Effector memory CD4-positive, alpha-beta T cell (primary cell): ENCODE measurements around the gene PIM3.

Source experiments
- DNase-seq, 3 donors: peaks; one replicate each; pipeline ENCODE4 v3.0.0-alpha.2; 2020
- H3K27ac ChIP-seq: 2 replicates; pipeline ENCODE4 v1.7.0; 2013; ENCODE audit warnings: mild to moderate bottlenecking, low read length, moderate library complexity; ENCODE audit not compliant: insufficient read depth, poor library complexity, severe bottlenecking
- H3K27me3 ChIP-seq: replicated peaks from 2 replicates; pipeline ENCODE4 v1.7.0; 2013; ENCODE audit warnings: mild to moderate bottlenecking, low read length; ENCODE audit not compliant: insufficient read depth, control insufficient read depth, poor library complexity, severe bottlenecking
- H3K36me3 ChIP-seq: 2 replicates; pipeline ENCODE4 v1.7.0; 2013; ENCODE audit warnings: mild to moderate bottlenecking, low read length, moderate library complexity; ENCODE audit not compliant: control insufficient read depth, insufficient read depth
- H3K4me1 ChIP-seq: 2 replicates; pipeline ENCODE4 v1.7.0; 2013; ENCODE audit warnings: low read length, mild to moderate bottlenecking; ENCODE audit not compliant: control insufficient read depth, insufficient read depth, poor library complexity, severe bottlenecking
- H3K4me3 ChIP-seq: 2 replicates; pipeline ENCODE4 v1.7.0; 2013; ENCODE audit warnings: low read length, low read depth, mild to moderate bottlenecking; ENCODE audit not compliant: insufficient read depth, poor library complexity, severe bottlenecking
- H3K9me3 ChIP-seq: 2 replicates; pipeline ENCODE4 v1.7.0; 2013; ENCODE audit warnings: mild to moderate bottlenecking, low read length, moderate library complexity; ENCODE audit not compliant: control insufficient read depth

Gene PIM3

GRCh38 chr22:49992921-49993648 is 32.5 kb downstream of the PIM3 start:
- H3K27me3 ChIP-seq, result no peaks in the 10 kb centered on the region
- H3K4me1 ChIP-seq, result peaks cover 4% of the 10 kb centered on the region
- H3K4me3 ChIP-seq, result no peak overlapping the region
- H3K9me3 ChIP-seq, result no peaks in the 10 kb centered on the region
- DNase-seq, result peak in 1 of 3 donors; percentile 44
- no peaks in the 10 kb centered on the region for H3K36me3 ChIP-seq
- H3K27ac ChIP-seq, result no peak overlapping the region

GRCh38 chr22:49993649-49994360 is 33.2 kb downstream of the PIM3 start:
- H3K9me3 ChIP-seq, result no peaks in the 10 kb centered on the region
- H3K27ac ChIP-seq, result no peak overlapping the region
- no peak overlapping the region for H3K4me3 ChIP-seq
- no peak for DNase-seq
- no peaks in the 10 kb centered on the region for H3K27me3 ChIP-seq
- H3K36me3 ChIP-seq, result no peaks in the 10 kb centered on the region
- H3K4me1 ChIP-seq, result peaks cover 4% of the 10 kb centered on the region

- H3K27me3 ChIP-seq, result no peaks in the 10 kb centered on the region
- H3K27ac ChIP-seq, result no peak overlapping the region
- no peak for DNase-seq
- H3K36me3 ChIP-seq, result no peaks in the 10 kb centered on the region
- no peaks in the 10 kb centered on the region for H3K9me3 ChIP-seq
- H3K4me1 ChIP-seq, result peaks cover 4% of the 10 kb centered on the region
- no peak overlapping the region for H3K4me3 ChIP-seq
Measured at GRCh38 chr22:49994361-49995040, 33.9 kb downstream of the PIM3 start.

GRCh38 chr22:49995041-49995360 is 34.4 kb downstream of the PIM3 start:
- H3K9me3 ChIP-seq, result no peaks in the 10 kb centered on the region
- no peaks in the 10 kb centered on the region for H3K27me3 ChIP-seq

GRCh38 chr22:49995361-49996118 is 35.0 kb downstream of the PIM3 start:
- peaks cover 4% of the 10 kb centered on the region for H3K4me1 ChIP-seq
- H3K4me3 ChIP-seq, result no peak overlapping the region
- H3K27ac ChIP-seq, result no peak overlapping the region
- DNase-seq, result no peak
- no peaks in the 10 kb centered on the region for H3K36me3 ChIP-seq
- no peaks in the 10 kb centered on the region for H3K27me3 ChIP-seq
- no peaks in the 10 kb centered on the region for H3K9me3 ChIP-seq

More at GRCh38 chr22:49995041-49995360, 34.4 kb downstream of the PIM3 start:
- Histone ChIP-seq H3K4me3 (no peak overlapping the region), H3K27ac (no peak overlapping the region), H3K36me3 (no peaks in the 10 kb centered on the region), H3K4me1 (peaks cover 4% of the 10 kb centered on the region)
- DNase-seq, result no peak

GRCh38 chr22:49996119-49996517 is 35.5 kb downstream of the PIM3 start:
- Histone ChIP-seq H3K4me1 (peaks cover 4% of the 10 kb centered on the region), H3K4me3 (no peak overlapping the region), H3K27ac (no peak overlapping the region), H3K27me3 (no peaks in the 10 kb centered on the region), H3K9me3 (no peaks in the 10 kb centered on the region), H3K36me3 (no peaks in the 10 kb centered on the region)
- DNase-seq, result no peak

- H3K36me3 ChIP-seq, result no peaks in the 10 kb centered on the region
- H3K9me3 ChIP-seq, result no peaks in the 10 kb centered on the region
- no peak overlapping the region for H3K4me3 ChIP-seq
- no peak overlapping the region for H3K27ac ChIP-seq
- H3K4me1 ChIP-seq, result peaks cover 4% of the 10 kb centered on the region
- no peaks in the 10 kb centered on the region for H3K27me3 ChIP-seq
- DNase-seq, result no peak
Measured at GRCh38 chr22:49996518-49997250, 36.1 kb downstream of the PIM3 start.

GRCh38 chr22:49997251-49997599 is 36.7 kb downstream of the PIM3 start:
- no peaks in the 10 kb centered on the region for H3K27me3 ChIP-seq
- H3K36me3 ChIP-seq, result no peaks in the 10 kb centered on the region
- no peak overlapping the region for H3K27ac ChIP-seq
- no peak overlapping the region for H3K4me3 ChIP-seq
- DNase-seq, result no peak
- no peaks in the 10 kb centered on the region for H3K9me3 ChIP-seq
- H3K4me1 ChIP-seq, result peaks cover 4% of the 10 kb centered on the region

- Histone ChIP-seq H3K9me3 (no peaks in the 10 kb centered on the region), H3K27me3 (no peaks in the 10 kb centered on the region), H3K4me3 (no peak overlapping the region), H3K27ac (no peak overlapping the region), H3K36me3 (no peaks in the 10 kb centered on the region), H3K4me1 (peaks cover 3% of the 10 kb centered on the region)
- DNase-seq, result no peak
Measured at GRCh38 chr22:49997932-49998717, 37.6 kb downstream of the PIM3 start.
